Osteocyte (in vitro differentiated cells): ENCODE measurements around the gene CACNG4. TPM values are rescaled to one million over a fixed set of nuclear protein-coding genes. Genes with fewer than 3 reads are reported as not detected.

ENCODE experiments used
- DNase-seq: peaks from one replicate; pipeline ENCODE4 v3.0.0; 2021; ENCODE audit warnings: mixed read lengths; ENCODE audit not compliant: unreplicated experiment; ENCODE audit errors: extremely low spot score
- H3K27ac Mint-ChIP-seq: one replicate; pipeline ENCODE4 v1.8.0; 2021; ENCODE audit warnings: mild to moderate bottlenecking, mixed read lengths; ENCODE audit not compliant: unreplicated experiment
- H3K27me3 Mint-ChIP-seq: one replicate; pipeline ENCODE4 v1.8.0; 2021; ENCODE audit warnings: mixed read lengths; ENCODE audit not compliant: unreplicated experiment
- H3K36me3 Mint-ChIP-seq: one replicate; pipeline ENCODE4 v1.8.0; 2021; ENCODE audit warnings: mixed read lengths; ENCODE audit not compliant: unreplicated experiment
- H3K4me1 Mint-ChIP-seq: one replicate; pipeline ENCODE4 v1.8.0; 2021; ENCODE audit warnings: mixed read lengths; ENCODE audit not compliant: unreplicated experiment
- H3K4me3 Mint-ChIP-seq: one replicate; pipeline ENCODE4 v1.8.0; 2021; ENCODE audit warnings: mild to moderate bottlenecking, moderate library complexity, mixed read lengths; ENCODE audit not compliant: unreplicated experiment
- H3K9me3 Mint-ChIP-seq: one replicate; pipeline ENCODE4 v1.8.0; 2021; ENCODE audit warnings: mixed read lengths; ENCODE audit not compliant: unreplicated experiment
- CTCF ChIP-seq: fragments of 200-600 bp; sonication (generic); IDR thresholded peaks from 2 replicates; pipeline ENCODE4 v1.5.0; 2021; ENCODE audit warnings: antibody characterized with exemption, mild to moderate bottlenecking, moderate library complexity
- total RNA-seq: library from RNA; stranded (reverse); gene quantifications from 2 replicates; pipeline ENCODE4 v1.2.1, GENCODE V29; 2021

Gene CACNG4
- total RNA-seq, 1 donor from 2014 or later = 5.6 TPM

GRCh38 chr17:67069603-67070136 is 105.2 kb downstream of the CACNG4 start:
- no peaks in the 10 kb centered on the region for H3K27me3 Mint-ChIP-seq
- no peaks in the 10 kb centered on the region for H3K4me1 Mint-ChIP-seq
- H3K9me3 Mint-ChIP-seq = no peaks in the 10 kb centered on the region
- no peak for TF ChIP-seq CTCF
- no peak overlapping the region for H3K4me3 Mint-ChIP-seq
- no peak overlapping the region for H3K27ac Mint-ChIP-seq
- no peak for DNase-seq
- peaks cover 17% of the 10 kb centered on the region for H3K36me3 Mint-ChIP-seq

- no peaks in the 10 kb centered on the region for H3K9me3 Mint-ChIP-seq
- no peak for TF ChIP-seq CTCF
Measured at GRCh38 chr17:67071595-67071994, 107.1 kb downstream of the CACNG4 start.

GRCh38 chr17:67072885-67073284 is 108.4 kb downstream of the CACNG4 start:
- TF ChIP-seq CTCF = no peak
- H3K36me3 Mint-ChIP-seq = peaks cover 28% of the 10 kb centered on the region
- H3K27ac Mint-ChIP-seq = no peak overlapping the region
- no peak overlapping the region for H3K4me3 Mint-ChIP-seq
- DNase-seq = no peak
- no peaks in the 10 kb centered on the region for H3K9me3 Mint-ChIP-seq
- H3K27me3 Mint-ChIP-seq = no peaks in the 10 kb centered on the region
- H3K4me1 Mint-ChIP-seq = peaks cover 2% of the 10 kb centered on the region

More at GRCh38 chr17:67071595-67071994, 107.1 kb downstream of the CACNG4 start:
- Mint-ChIP-seq H3K4me3 (no peak overlapping the region), H3K4me1 (peaks cover 2% of the 10 kb centered on the region), H3K27me3 (no peaks in the 10 kb centered on the region), H3K36me3 (peaks cover 24% of the 10 kb centered on the region), H3K27ac (no peak overlapping the region)
- no peak for DNase-seq

- Mint-ChIP-seq H3K9me3 (no peaks in the 10 kb centered on the region), H3K27me3 (no peaks in the 10 kb centered on the region), H3K4me3 (no peak overlapping the region), H3K27ac (no peak overlapping the region), H3K4me1 (peaks cover 2% of the 10 kb centered on the region), H3K36me3 (peaks cover 36% of the 10 kb centered on the region)
- no peak for DNase-seq
- no peak for TF ChIP-seq CTCF
Measured at GRCh38 chr17:67074781-67075180, 110.3 kb downstream of the CACNG4 start.

GRCh38 chr17:67076290-67076689 is 111.8 kb downstream of the CACNG4 start:
- no peak for TF ChIP-seq CTCF
- Mint-ChIP-seq H3K36me3 (peaks cover 39% of the 10 kb centered on the region), H3K4me3 (no peak overlapping the region), H3K9me3 (no peaks in the 10 kb centered on the region), H3K27ac (no peak overlapping the region), H3K27me3 (no peaks in the 10 kb centered on the region), H3K4me1 (peaks cover 2% of the 10 kb centered on the region)
- DNase-seq = no peak
